ENCODE data around the gene MEPCE.

The MEPCE gene

DNA sequence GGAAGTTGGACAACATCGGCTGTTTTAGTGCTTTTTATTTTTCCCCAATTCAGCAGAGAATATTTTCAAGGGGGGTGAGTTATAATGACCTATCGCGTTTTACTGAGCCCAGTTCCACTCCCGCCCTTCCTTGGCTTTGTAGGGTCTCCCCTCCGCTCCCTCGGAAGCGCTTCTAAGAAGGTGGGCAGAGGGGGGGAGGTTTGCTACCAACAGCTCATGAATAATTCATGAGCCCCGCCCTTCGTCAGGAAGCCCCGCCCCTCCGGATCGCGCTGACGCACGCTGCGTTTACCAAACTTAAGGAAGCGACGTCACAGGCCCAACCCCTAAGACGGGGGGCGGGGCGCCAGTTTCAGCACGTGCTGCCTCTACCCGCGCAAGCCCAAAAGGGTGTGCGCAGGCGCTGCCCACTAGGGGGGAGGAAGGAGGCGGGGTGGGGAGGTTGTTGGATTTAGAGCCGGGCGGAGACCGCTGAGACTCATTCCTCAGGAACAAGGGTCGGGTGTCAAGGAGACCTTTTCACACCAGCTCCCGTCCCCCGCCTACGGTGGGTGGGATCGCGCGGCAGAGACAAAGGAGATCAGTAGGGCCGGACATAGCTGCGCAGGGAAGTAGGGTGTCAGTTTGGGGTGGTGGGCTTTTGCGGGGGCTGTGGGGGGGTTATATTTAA lies 529 bp upstream of the MEPCE start:
- H3K79me2 ChIP-seq (ENCODE audit: control insufficient read depth, insufficient read depth, low read length), result peaks cover 38% of the 10 kb centered on the region
- peak overlapping the region; percentile 75 for H2AK5ac ChIP-seq (ENCODE audit: low read length)
- H2BK120ac ChIP-seq (ENCODE audit: low read depth, low read length), result no peak overlapping the region
- peaks cover 5% of the 10 kb centered on the region for H3K36me3 ChIP-seq (ENCODE audit: control insufficient read depth, insufficient read depth, low read length)
- no peak overlapping the region for H2BK15ac ChIP-seq (replicated peaks; ENCODE audit: low read depth)
- H3K4me2 ChIP-seq (ENCODE audit: low read length), result peak overlapping the region; percentile 97
- no peaks in the 10 kb centered on the region for H3K27me3 ChIP-seq (ENCODE audit: insufficient read depth, low read length, poor library complexity)
- peak; percentile 100 for DNase-seq
- H3K56ac ChIP-seq (ENCODE audit: low read length), result peak overlapping the region; percentile 100
- no peak overlapping the region for H3K23ac ChIP-seq (ENCODE audit: low read length)
- no CpG with 5 or more reads among the region's 40 CpGs for WGBS (ENCODE audit: extremely low coverage, insufficient coverage, low lambda C conversion rate)
- no peak overlapping the region for H4K8ac ChIP-seq (ENCODE audit: low read depth, low read length)
- peak overlapping the region; percentile 99 for H3K18ac ChIP-seq (ENCODE audit: low read length)
- H3K4me3 ChIP-seq (ENCODE audit: low read length), result peak overlapping the region; percentile 76
- peaks cover 12% of the 10 kb centered on the region for H3K4me1 ChIP-seq (ENCODE audit: control insufficient read depth, low read depth, low read length)
- peak overlapping the region; percentile 97 for H3K9ac ChIP-seq (ENCODE audit: low read length)
- H3K79me1 ChIP-seq (ENCODE audit: low read length), result peaks cover 24% of the 10 kb centered on the region
- H2BK5ac ChIP-seq (ENCODE audit: low read length), result peak overlapping the region; percentile 83
- no peak overlapping the region for H3K4ac ChIP-seq (ENCODE audit: low read depth, low read length)
- no peak overlapping the region for H4K5ac ChIP-seq (ENCODE audit: low read length)
- H3K27ac ChIP-seq (ENCODE audit: low read depth, low read length), result peak overlapping the region; percentile 99

DNA sequence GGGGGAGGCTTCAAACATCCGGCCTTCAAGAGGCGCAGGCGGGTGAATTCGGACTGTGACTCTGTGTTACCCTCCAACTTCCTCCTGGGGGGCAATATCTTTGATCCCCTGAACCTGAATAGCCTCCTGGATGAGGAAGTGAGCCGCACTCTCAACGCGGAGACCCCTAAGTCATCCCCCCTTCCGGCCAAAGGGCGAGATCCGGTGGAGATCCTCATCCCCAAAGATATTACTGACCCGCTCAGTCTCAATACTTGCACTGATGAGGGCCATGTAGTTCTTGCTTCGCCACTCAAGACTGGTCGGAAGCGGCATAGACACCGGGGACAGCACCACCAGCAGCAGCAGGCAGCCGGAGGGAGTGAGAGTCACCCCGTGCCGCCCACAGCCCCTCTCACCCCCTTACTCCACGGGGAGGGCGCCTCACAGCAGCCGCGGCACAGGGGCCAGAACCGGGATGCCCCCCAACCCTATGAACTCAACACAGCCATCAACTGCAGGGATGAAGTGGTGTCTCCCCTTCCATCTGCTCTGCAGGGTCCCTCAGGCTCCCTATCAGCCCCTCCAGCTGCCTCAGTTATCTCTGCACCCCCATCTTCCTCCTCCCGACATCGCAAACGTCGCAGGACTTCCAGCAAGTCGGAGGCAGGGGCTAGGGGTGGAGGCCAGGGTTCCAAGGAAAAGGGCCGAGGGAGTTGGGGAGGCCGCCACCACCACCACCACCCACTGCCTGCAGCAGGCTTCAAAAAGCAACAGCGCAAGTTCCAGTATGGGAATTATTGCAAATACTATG lies 1.1 kb downstream of the MEPCE start:
- H3K23ac ChIP-seq (ENCODE audit: low read length), result peak overlapping the region; percentile 48
- H3K36me3 ChIP-seq (ENCODE audit: control insufficient read depth, insufficient read depth, low read length), result peaks cover 5% of the 10 kb centered on the region
- peak overlapping the region; percentile 80 for H3K9ac ChIP-seq (ENCODE audit: low read length)
- H2BK5ac ChIP-seq (ENCODE audit: low read length), result peak overlapping the region; percentile 26
- H4K8ac ChIP-seq (ENCODE audit: low read depth, low read length), result no peak overlapping the region
- H3K4me1 ChIP-seq (ENCODE audit: control insufficient read depth, low read depth, low read length), result peaks cover 12% of the 10 kb centered on the region
- H3K27me3 ChIP-seq (ENCODE audit: insufficient read depth, low read length, poor library complexity), result no peaks in the 10 kb centered on the region
- H2BK15ac ChIP-seq (replicated peaks; ENCODE audit: low read depth), result no peak overlapping the region
- H2AK5ac ChIP-seq (ENCODE audit: low read length), result peak overlapping the region; percentile 4
- no CpG with 5 or more reads among the region's 31 CpGs for WGBS (ENCODE audit: extremely low coverage, insufficient coverage, low lambda C conversion rate)
- H3K56ac ChIP-seq (ENCODE audit: low read length), result peak overlapping the region; percentile 90
- peak overlapping the region; percentile 3 for H3K4me3 ChIP-seq (ENCODE audit: low read length)
- H3K4ac ChIP-seq (ENCODE audit: low read depth, low read length), result peak overlapping the region; percentile 86
- H3K18ac ChIP-seq (ENCODE audit: low read length), result peak overlapping the region; percentile 99
- peaks cover 46% of the 10 kb centered on the region for H3K79me2 ChIP-seq (ENCODE audit: control insufficient read depth, insufficient read depth, low read length)
- peak overlapping the region; percentile 39 for H3K27ac ChIP-seq (ENCODE audit: low read depth, low read length)
- DNase-seq, result no peak
- H4K5ac ChIP-seq (ENCODE audit: low read length), result no peak overlapping the region
- no peak overlapping the region for H2BK120ac ChIP-seq (ENCODE audit: low read depth, low read length)
- peaks cover 28% of the 10 kb centered on the region for H3K79me1 ChIP-seq (ENCODE audit: low read length)
- H3K4me2 ChIP-seq (ENCODE audit: low read length), result peak overlapping the region; percentile 30

GRCh38 chr7:100431286-100431735 lies 1.7 kb downstream of the MEPCE start:
- Histone ChIP-seq H4K8ac (ENCODE audit: low read depth, low read length) (no peak overlapping the region), H2BK120ac (ENCODE audit: low read depth, low read length) (no peak overlapping the region), H2BK15ac (replicated peaks; ENCODE audit: low read depth) (no peak overlapping the region), H3K27ac (ENCODE audit: low read depth, low read length) (no peak overlapping the region), H3K4ac (ENCODE audit: low read depth, low read length) (no peak overlapping the region), H2BK5ac (ENCODE audit: low read length) (no peak overlapping the region), H2AK5ac (ENCODE audit: low read length) (no peak overlapping the region), H3K23ac (ENCODE audit: low read length) (no peak overlapping the region), H3K4me2 (ENCODE audit: low read length) (peak overlapping the region; percentile 36), H3K4me3 (ENCODE audit: low read length) (no peak overlapping the region), H4K5ac (ENCODE audit: low read length) (no peak overlapping the region), H3K27me3 (ENCODE audit: insufficient read depth, low read length, poor library complexity) (no peaks in the 10 kb centered on the region), H3K56ac (ENCODE audit: low read length) (peak overlapping the region; percentile 90), H3K9ac (ENCODE audit: low read length) (peak overlapping the region; percentile 80), H3K79me2 (ENCODE audit: control insufficient read depth, insufficient read depth, low read length) (peaks cover 48% of the 10 kb centered on the region), H3K4me1 (ENCODE audit: control insufficient read depth, low read depth, low read length) (peaks cover 12% of the 10 kb centered on the region), H3K18ac (ENCODE audit: low read length) (no peak overlapping the region), H3K36me3 (ENCODE audit: control insufficient read depth, insufficient read depth, low read length) (peaks cover 5% of the 10 kb centered on the region), H3K79me1 (ENCODE audit: low read length) (peaks cover 30% of the 10 kb centered on the region)
- WGBS (ENCODE audit: extremely low coverage, insufficient coverage, low lambda C conversion rate), result no CpG with 5 or more reads among the region's 23 CpGs
- DNase-seq, result no peak

DNA sequence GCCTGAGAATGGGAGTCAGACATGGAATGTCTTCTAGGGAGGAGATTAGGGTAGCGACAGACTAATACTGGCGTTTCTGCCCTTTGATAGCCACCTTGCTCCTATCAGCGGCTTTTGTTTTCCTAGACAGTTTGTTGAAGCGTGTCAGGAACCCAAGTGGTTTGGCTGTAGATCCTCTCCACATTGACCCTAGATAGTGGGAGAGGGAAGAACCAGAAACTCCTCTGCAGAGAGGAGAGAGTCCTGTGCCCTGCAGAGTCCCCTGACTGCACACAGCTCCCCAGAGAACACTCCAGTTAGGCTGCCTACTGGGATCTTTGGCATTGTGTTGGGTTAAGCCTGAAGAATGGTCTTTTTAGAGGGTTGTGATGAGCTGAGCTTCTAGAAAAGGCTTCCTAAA lies 2.4 kb downstream of the MEPCE start:
- Histone ChIP-seq H3K9ac (ENCODE audit: low read length) (peak overlapping the region; percentile 80), H2BK5ac (ENCODE audit: low read length) (no peak overlapping the region), H3K18ac (ENCODE audit: low read length) (no peak overlapping the region), H3K4me1 (ENCODE audit: control insufficient read depth, low read depth, low read length) (peaks cover 12% of the 10 kb centered on the region), H2BK120ac (ENCODE audit: low read depth, low read length) (no peak overlapping the region), H3K4me2 (ENCODE audit: low read length) (peak overlapping the region; percentile 36), H3K23ac (ENCODE audit: low read length) (no peak overlapping the region), H4K8ac (ENCODE audit: low read depth, low read length) (no peak overlapping the region), H2AK5ac (ENCODE audit: low read length) (no peak overlapping the region), H2BK15ac (replicated peaks; ENCODE audit: low read depth) (no peak overlapping the region), H3K4me3 (ENCODE audit: low read length) (no peak overlapping the region), H3K79me1 (ENCODE audit: low read length) (peaks cover 30% of the 10 kb centered on the region), H4K5ac (ENCODE audit: low read length) (no peak overlapping the region), H3K27ac (ENCODE audit: low read depth, low read length) (peak overlapping the region; percentile 26), H3K79me2 (ENCODE audit: control insufficient read depth, insufficient read depth, low read length) (peaks cover 48% of the 10 kb centered on the region), H3K56ac (ENCODE audit: low read length) (peak overlapping the region; percentile 90), H3K36me3 (ENCODE audit: control insufficient read depth, insufficient read depth, low read length) (peaks cover 5% of the 10 kb centered on the region), H3K27me3 (ENCODE audit: insufficient read depth, low read length, poor library complexity) (no peaks in the 10 kb centered on the region), H3K4ac (ENCODE audit: low read depth, low read length) (no peak overlapping the region)
- peak; percentile 24 for DNase-seq
- no CpG with 5 or more reads among the region's 4 CpGs for WGBS (ENCODE audit: extremely low coverage, insufficient coverage, low lambda C conversion rate)

DNA sequence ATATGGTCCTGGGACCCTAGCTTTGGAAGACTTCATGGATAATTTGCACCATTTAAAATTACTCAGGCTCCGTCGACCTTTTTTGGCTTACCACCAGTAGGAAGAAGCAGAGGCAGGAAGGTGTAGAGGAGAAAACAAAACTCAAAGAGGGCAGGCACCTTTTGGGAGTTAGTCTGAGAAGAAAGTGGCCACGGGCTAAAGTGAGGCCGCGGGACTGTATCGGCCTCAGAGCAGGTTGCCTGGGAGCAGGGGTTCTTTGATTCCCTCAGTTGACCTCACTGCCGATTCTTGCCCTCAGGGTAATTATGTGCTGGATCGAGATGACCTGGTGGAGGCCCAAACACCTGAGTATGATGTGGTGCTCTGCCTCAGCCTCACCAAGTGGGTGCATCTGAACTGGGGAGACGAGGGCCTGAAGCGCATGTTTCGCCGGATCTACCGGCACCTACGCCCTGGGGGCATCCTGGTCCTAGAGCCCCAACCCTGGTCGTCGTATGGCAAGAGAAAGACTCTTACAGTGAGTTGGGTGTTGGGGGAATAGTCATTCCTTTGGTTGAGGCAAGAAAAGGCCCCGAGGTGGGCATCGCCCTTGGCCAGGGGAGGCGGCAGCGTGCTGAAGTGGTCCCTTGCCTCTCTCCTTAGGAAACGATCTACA lies 3.1 kb downstream of the MEPCE start:
- peaks cover 30% of the 10 kb centered on the region for H3K79me1 ChIP-seq (ENCODE audit: low read length)
- no peak overlapping the region for H3K4ac ChIP-seq (ENCODE audit: low read depth, low read length)
- H2BK5ac ChIP-seq (ENCODE audit: low read length), result no peak overlapping the region
- H3K56ac ChIP-seq (ENCODE audit: low read length), result peak overlapping the region; percentile 90
- no peak overlapping the region for H4K8ac ChIP-seq (ENCODE audit: low read depth, low read length)
- H3K23ac ChIP-seq (ENCODE audit: low read length), result no peak overlapping the region
- peaks cover 12% of the 10 kb centered on the region for H3K4me1 ChIP-seq (ENCODE audit: control insufficient read depth, low read depth, low read length)
- peak overlapping the region; percentile 6 for H3K4me2 ChIP-seq (ENCODE audit: low read length)
- no peak overlapping the region for H4K5ac ChIP-seq (ENCODE audit: low read length)
- H3K27ac ChIP-seq (ENCODE audit: low read depth, low read length), result peak overlapping the region; percentile 26
- H2BK120ac ChIP-seq (ENCODE audit: low read depth, low read length), result no peak overlapping the region
- no peak overlapping the region for H2AK5ac ChIP-seq (ENCODE audit: low read length)
- no CpG with 5 or more reads among the region's 21 CpGs for WGBS (ENCODE audit: extremely low coverage, insufficient coverage, low lambda C conversion rate)
- peaks cover 48% of the 10 kb centered on the region for H3K79me2 ChIP-seq (ENCODE audit: control insufficient read depth, insufficient read depth, low read length)
- no peaks in the 10 kb centered on the region for H3K27me3 ChIP-seq (ENCODE audit: insufficient read depth, low read length, poor library complexity)
- H3K36me3 ChIP-seq (ENCODE audit: control insufficient read depth, insufficient read depth, low read length), result peaks cover 5% of the 10 kb centered on the region
- H3K9ac ChIP-seq (ENCODE audit: low read length), result peak overlapping the region; percentile 80
- no peak overlapping the region for H2BK15ac ChIP-seq (replicated peaks; ENCODE audit: low read depth)
- DNase-seq, result no peak
- H3K18ac ChIP-seq (ENCODE audit: low read length), result no peak overlapping the region
- no peak overlapping the region for H3K4me3 ChIP-seq (ENCODE audit: low read length)
